Embryonic facial prominence (tissue), 1 donor: ENCODE measurements around the gene MAPK10.
"Not testable (repeated sequence)": the region's sequence is repeated elsewhere in the genome, so short reads cannot be mapped to it uniquely, and the experiment has no call there.

ENCODE experiments used
- DNase-seq: peaks from one replicate; pipeline ENCODE4 v3.0.0-alpha.2; 2016; ENCODE audit errors: extremely low spot score

The MAPK10 gene

GRCh38 chr4:85968945-85969819, 390.7 kb downstream of the MAPK10 start:
- DNase-seq = peak; percentile 44

- no peak for DNase-seq
Observed at GRCh38 chr4:85967872-85968271, 392.0 kb downstream of the MAPK10 start.

- DNase-seq = no peak
Observed at GRCh38 chr4:85966373-85966772, 393.5 kb downstream of the MAPK10 start.

GRCh38 chr4:85965529-85965928, 394.3 kb downstream of the MAPK10 start:
- no peak for DNase-seq

- not testable (repeated sequence) for DNase-seq
Observed at GRCh38 chr4:85965017-85965416, 394.8 kb downstream of the MAPK10 start.

- DNase-seq = no peak
Observed at GRCh38 chr4:85964298-85964697, 395.6 kb downstream of the MAPK10 start.

GRCh38 chr4:85963231-85963630, 396.6 kb downstream of the MAPK10 start:
- no peak for DNase-seq

GRCh38 chr4:85961887-85962286, 398.0 kb downstream of the MAPK10 start:
- no peak for DNase-seq

- no peak for DNase-seq
Observed at GRCh38 chr4:85956293-85956945, 403.4 kb downstream of the MAPK10 start.

GRCh38 chr4:85955620-85956292, 404.1 kb downstream of the MAPK10 start:
- no peak for DNase-seq

- no peak for DNase-seq
Observed at GRCh38 chr4:85953651-85954018, 406.2 kb downstream of the MAPK10 start.

GRCh38 chr4:85952972-85953650, 406.7 kb downstream of the MAPK10 start:
- no peak for DNase-seq

GRCh38 chr4:85952528-85952927, 407.3 kb downstream of the MAPK10 start:
- no peak for DNase-seq

GRCh38 chr4:85951099-85951498, 408.8 kb downstream of the MAPK10 start:
- DNase-seq = no peak

GRCh38 chr4:85946821-85947220, 413.0 kb downstream of the MAPK10 start:
- DNase-seq = no peak

GRCh38 chr4:85942107-85942506, 417.7 kb downstream of the MAPK10 start:
- no peak for DNase-seq

- DNase-seq = no peak
Observed at GRCh38 chr4:85940151-85940550, 419.7 kb downstream of the MAPK10 start.
